Upper lobe of left lung (tissue), 6 donors: ENCODE results near the gene MYH9. TPM values are rescaled to one million over a fixed set of nuclear protein-coding genes. Genes with fewer than 3 reads are reported as not detected.

Experiments used
- ATAC-seq, 2 donors: fragments of 200-7000 bp; cut with Tn5 transposase; one replicate each; pipeline ENCODE4 v1.9.1; 2022; ENCODE audit warnings: mild to moderate bottlenecking in 2 of 2, moderate library complexity in 2 of 2; ENCODE audit not compliant: low FRiP score in 2 of 2
- DNase-seq, 2 donors: peaks; one replicate each; pipeline ENCODE4 v3.0.0-alpha.2; 2019 to 2020
- H3K27ac ChIP-seq, 4 donors: fragments of 200-600 bp; sonication (generic); one replicate each; pipeline ENCODE4 v1.5.1; 2016 to 2019
- H3K27me3 ChIP-seq, 4 donors: fragments of 200-600 bp; sonication (generic); one replicate each; pipeline ENCODE4 v1.5.1; 2017 to 2019
- H3K36me3 ChIP-seq, 4 donors: fragments of 200-600 bp; sonication (generic); one replicate each; pipeline ENCODE4 v1.5.1; 2016 to 2019
- H3K4me1 ChIP-seq, 4 donors: fragments of 200-600 bp; sonication (generic); one replicate each; pipeline ENCODE4 v1.5.1; 2018 to 2019
- H3K4me3 ChIP-seq, 4 donors: fragments of 200-600 bp; sonication (generic); one replicate each; pipeline ENCODE4 v1.5.1; 2017 to 2019; ENCODE audit warnings: mild to moderate bottlenecking in 2 of 4, moderate library complexity in 1 of 4
- H3K9me3 ChIP-seq, 4 donors: fragments of 200-600 bp; sonication (generic); one replicate each; pipeline ENCODE4 v1.5.1; 2018 to 2019
- CTCF ChIP-seq, 6 experiments: fragments of 450-650 bp in 4 of 6; fragments of 200-600 bp in 2 of 6; sonication (generic) in 2 of 6; IDR thresholded peaks; one replicate each; pipeline ENCODE4 v1.5.1; 2016 to 2019; ENCODE audit warnings: antibody characterized with exemption in 6 of 6
- EP300 ChIP-seq, 4 donors: sonication (generic); formaldehyde crosslinking; IDR thresholded peaks; one replicate each; pipeline ENCODE4 v1.5.1; 2017; ENCODE audit warnings: antibody characterized with exemption in 4 of 4, control low read depth in 2 of 4
- POLR2A ChIP-seq, 4 donors: fragments of 450-650 bp; IDR thresholded peaks; one replicate each; pipeline ENCODE4 v1.5.1; 2016 to 2017; ENCODE audit warnings: antibody characterized with exemption in 4 of 4, mild to moderate bottlenecking in 2 of 4
- POLR2AphosphoS5 ChIP-seq, 2 donors: sonication (generic); formaldehyde crosslinking; IDR thresholded peaks; one replicate each; pipeline ENCODE4 v1.5.1; 2017; ENCODE audit warnings: antibody characterized with exemption in 2 of 2
- WGBS, 2 donors: methylation state at CpG; one replicate each; pipeline ENCODE4 v1.1.5; 2017 to 2018; 5-methylcytosine and 5-hydroxymethylcytosine counted together
- total RNA-seq, 6 donors: library from RNA; depleted of rRNA in 4 of 6; stranded (reverse); fragments of >200 nt in 4 of 6; gene quantifications; one replicate each; pipeline versions ENCODE4 v1.1.0 to v1.2.1, GENCODE V29; 2016 to 2021
- donor health status: DM: no; HTN: no; CAD: no; lungs with moderate emphysema.
- donor health status: DM: no; HTN: yes; CAD: no; lungs with severe emphysema.

MYH9 gene
- total RNA-seq, 6 donors from 2014 or later, result 486 to 925 (median 599) TPM

GRCh38 chr22:36259615-36260300 lies 128.0 kb downstream of the MYH9 start:
- no peak for DNase-seq
- Histone ChIP-seq H3K27ac (peak overlapping the region in 3 of 4 donors; percentile 50 to 79 (median 68)), H3K4me3 (no peak overlapping the region), H3K36me3 (peaks cover 0 to 61% (median 23%) of the 10 kb centered on the region in 4 donors), H3K4me1 (peaks cover 22 to 36% (median 32%) of the 10 kb centered on the region in 4 donors), H3K27me3 (no peaks in the 10 kb centered on the region), H3K9me3 (no peaks in the 10 kb centered on the region)
- no peak for ATAC-seq
- TF ChIP-seq EP300 (IDR thresholded peaks at IDR 0.05) (no peak), CTCF (IDR thresholded peaks at IDR 0.05) (no peak), POLR2AphosphoS5 (IDR thresholded peaks at IDR 0.05) (no peak), POLR2A (IDR thresholded peaks at IDR 0.05) (no peak)
- 72 to 88% methylated on average over 12 to 14 of the region's 14 CpGs for WGBS, 2 donors

- Histone ChIP-seq H3K36me3 (peaks cover 0 to 54% (median 19%) of the 10 kb centered on the region in 4 donors), H3K27ac (peak overlapping the region; percentile 6 to 79 (median 59)), H3K9me3 (no peaks in the 10 kb centered on the region), H3K27me3 (no peaks in the 10 kb centered on the region), H3K4me1 (peaks cover 28 to 43% (median 40%) of the 10 kb centered on the region in 4 donors), H3K4me3 (no peak overlapping the region)
- WGBS, 2 donors, result 32 to 45% methylated on average over 16 of the region's 16 CpGs
- ATAC-seq (peak in 1 of 2 donors; percentile 70), DNase-seq (peak in 1 of 2 donors; percentile 51)
- no peak for TF ChIP-seq CTCF (IDR thresholded peaks at IDR 0.05)
- TF ChIP-seq POLR2AphosphoS5 (IDR thresholded peaks at IDR 0.05), result no peak
- TF ChIP-seq POLR2A (IDR thresholded peaks at IDR 0.05), result no peak
- no peak for TF ChIP-seq EP300 (IDR thresholded peaks at IDR 0.05)
These were observed 128.8 kb downstream of the MYH9 start for GRCh38 chr22:36258701-36259614.

- no peak overlapping the region for H3K4me3 ChIP-seq
- WGBS, 2 donors, result 84 to 87% methylated on average over 13 of the region's 13 CpGs
- peaks cover 0 to 46% (median 17%) of the 10 kb centered on the region in 4 donors for H3K36me3 ChIP-seq
- H3K27me3 ChIP-seq, result no peaks in the 10 kb centered on the region
- no peaks in the 10 kb centered on the region for H3K9me3 ChIP-seq
- H3K4me1 ChIP-seq, result peaks cover 37 to 51% (median 47%) of the 10 kb centered on the region in 4 donors
- TF ChIP-seq EP300 (IDR thresholded peaks at IDR 0.05), result no peak
- no peak for TF ChIP-seq CTCF (IDR thresholded peaks at IDR 0.05)
- peak in 1 of 2 donors; percentile 36 for DNase-seq
- no peak for ATAC-seq
- peak overlapping the region; percentile 6 to 79 (median 59) for H3K27ac ChIP-seq
These were observed 129.7 kb downstream of the MYH9 start for GRCh38 chr22:36257948-36258670.

- Histone ChIP-seq H3K27ac (peak overlapping the region in 3 of 4 donors; percentile 50 to 79 (median 68)), H3K4me1 (peaks cover 42 to 55% (median 51%) of the 10 kb centered on the region in 4 donors), H3K9me3 (no peaks in the 10 kb centered on the region), H3K4me3 (no peak overlapping the region), H3K27me3 (no peaks in the 10 kb centered on the region), H3K36me3 (peaks cover 0 to 38% (median 14%) of the 10 kb centered on the region in 4 donors)
- no peak for ATAC-seq
- 83 to 89% methylated on average over 3 to 5 of the region's 8 CpGs for WGBS, 2 donors
- no peak for DNase-seq
- TF ChIP-seq EP300 (IDR thresholded peaks at IDR 0.05) (no peak), POLR2AphosphoS5 (IDR thresholded peaks at IDR 0.05) (no peak), CTCF (IDR thresholded peaks at IDR 0.05) (no peak), POLR2A (IDR thresholded peaks at IDR 0.05) (no peak)
These were observed 130.5 kb downstream of the MYH9 start for GRCh38 chr22:36257308-36257707.
